ENCODE results near the gene CCSER1.

DNA sequence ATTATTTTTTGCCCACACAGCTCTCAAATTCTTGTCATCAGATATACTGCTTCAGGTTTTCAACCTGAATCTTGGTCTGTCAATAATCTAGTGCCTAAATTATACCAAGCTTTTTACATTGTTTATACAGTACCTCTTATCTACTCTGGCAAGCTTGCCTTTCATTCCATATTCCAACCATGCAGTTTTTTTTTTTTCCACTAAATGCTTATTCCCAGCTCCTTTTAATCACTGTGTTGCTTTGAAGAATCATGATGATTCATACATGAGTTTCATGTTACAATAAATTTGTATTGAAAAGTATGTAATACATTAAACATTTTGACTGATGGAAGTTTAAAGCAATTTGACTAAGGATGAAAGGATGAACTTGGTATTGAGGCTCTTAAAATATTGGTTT lies 949.0 kb downstream of the CCSER1 start:
- TF ChIP-seq POLR2AphosphoS5 (IDR thresholded peaks at IDR 0.05; ENCODE audit: borderline replicate concordance, low read depth, low read length): no peak
- TF ChIP-seq EZH2 (IDR thresholded peaks at IDR 0.05): no peak

Measured in SK-N-MC (cell line).